Hepatocyte (in vitro differentiated cells): ENCODE data around the gene BRI3.

Experiments used
- EZH2 ChIP-seq: fragments of 200-600 bp; sonication (generic); IDR thresholded peaks from 2 replicates; pipeline ENCODE4 v1.6.1; 2016; ENCODE audit warnings: antibody characterized with exemption, mild to moderate bottlenecking, borderline replicate concordance
- TF ChIP-seq, protein P1 (sequence below): fragments of 200-600 bp; sonication (generic); IDR thresholded peaks from 2 replicates; pipeline ENCODE4 v1.5.1; 2016; ENCODE audit warnings: antibody characterized with exemption, mild to moderate bottlenecking; ENCODE audit not compliant: poor library complexity

DNA sequence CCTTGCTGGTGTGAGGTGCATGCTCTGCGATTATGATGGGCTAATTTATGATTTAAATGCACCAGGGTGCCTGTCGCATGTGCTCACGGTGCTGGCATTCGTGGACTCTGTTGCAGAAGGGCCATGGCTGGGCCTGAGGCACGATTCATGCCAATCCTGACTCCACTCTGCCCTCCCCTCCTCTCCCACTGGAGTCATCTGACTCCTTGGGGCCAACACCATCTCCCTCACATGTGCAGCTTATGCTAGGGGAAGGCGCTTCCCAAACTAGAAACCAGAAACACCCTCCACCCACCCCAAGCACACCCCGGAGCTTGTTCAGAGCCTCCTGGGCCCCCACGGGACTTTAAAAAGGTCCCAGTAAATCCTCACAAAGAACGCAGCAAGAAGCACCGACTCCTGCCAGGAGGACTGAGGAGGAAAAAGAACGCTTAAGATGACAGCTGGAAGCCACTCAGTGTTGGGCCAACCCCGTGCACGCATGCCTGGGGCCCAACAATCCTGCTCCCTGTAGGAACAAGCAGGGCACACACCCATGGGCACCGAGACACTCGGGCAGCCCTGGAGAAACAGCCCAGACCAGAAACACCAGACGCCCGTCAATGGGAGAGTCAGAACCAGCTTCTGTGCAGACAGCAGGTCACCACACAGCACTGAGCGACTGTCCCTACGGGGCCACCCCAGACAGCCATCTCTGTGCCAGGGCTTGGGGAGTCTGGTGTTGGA lies 14.1 kb downstream of the BRI3 start:
- TF ChIP-seq, protein P1, sequence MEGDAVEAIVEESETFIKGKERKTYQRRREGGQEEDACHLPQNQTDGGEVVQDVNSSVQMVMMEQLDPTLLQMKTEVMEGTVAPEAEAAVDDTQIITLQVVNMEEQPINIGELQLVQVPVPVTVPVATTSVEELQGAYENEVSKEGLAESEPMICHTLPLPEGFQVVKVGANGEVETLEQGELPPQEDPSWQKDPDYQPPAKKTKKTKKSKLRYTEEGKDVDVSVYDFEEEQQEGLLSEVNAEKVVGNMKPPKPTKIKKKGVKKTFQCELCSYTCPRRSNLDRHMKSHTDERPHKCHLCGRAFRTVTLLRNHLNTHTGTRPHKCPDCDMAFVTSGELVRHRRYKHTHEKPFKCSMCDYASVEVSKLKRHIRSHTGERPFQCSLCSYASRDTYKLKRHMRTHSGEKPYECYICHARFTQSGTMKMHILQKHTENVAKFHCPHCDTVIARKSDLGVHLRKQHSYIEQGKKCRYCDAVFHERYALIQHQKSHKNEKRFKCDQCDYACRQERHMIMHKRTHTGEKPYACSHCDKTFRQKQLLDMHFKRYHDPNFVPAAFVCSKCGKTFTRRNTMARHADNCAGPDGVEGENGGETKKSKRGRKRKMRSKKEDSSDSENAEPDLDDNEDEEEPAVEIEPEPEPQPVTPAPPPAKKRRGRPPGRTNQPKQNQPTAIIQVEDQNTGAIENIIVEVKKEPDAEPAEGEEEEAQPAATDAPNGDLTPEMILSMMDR, result no peak
- TF ChIP-seq EZH2, result no peak
